C4-2B (cell line): Measurements from ENCODE around the gene FLVCR2.

ENCODE experiments used
- H3K27ac ChIP-seq: fragments of 450-650 bp; 2 replicates; pipeline ENCODE4 v1.5.1; 2017
- ZFX ChIP-seq: fragments of 450-650 bp; IDR thresholded peaks from 2 replicates; pipeline ENCODE4 v1.6.1; 2017
- TF ChIP-seq, protein P1 (sequence below): fragments of 450-650 bp; conservative IDR thresholded peaks from 2 replicates; pipeline ENCODE4 v1.5.1; 2017; ENCODE audit warnings: mild to moderate bottlenecking

Gene FLVCR2

DNA sequence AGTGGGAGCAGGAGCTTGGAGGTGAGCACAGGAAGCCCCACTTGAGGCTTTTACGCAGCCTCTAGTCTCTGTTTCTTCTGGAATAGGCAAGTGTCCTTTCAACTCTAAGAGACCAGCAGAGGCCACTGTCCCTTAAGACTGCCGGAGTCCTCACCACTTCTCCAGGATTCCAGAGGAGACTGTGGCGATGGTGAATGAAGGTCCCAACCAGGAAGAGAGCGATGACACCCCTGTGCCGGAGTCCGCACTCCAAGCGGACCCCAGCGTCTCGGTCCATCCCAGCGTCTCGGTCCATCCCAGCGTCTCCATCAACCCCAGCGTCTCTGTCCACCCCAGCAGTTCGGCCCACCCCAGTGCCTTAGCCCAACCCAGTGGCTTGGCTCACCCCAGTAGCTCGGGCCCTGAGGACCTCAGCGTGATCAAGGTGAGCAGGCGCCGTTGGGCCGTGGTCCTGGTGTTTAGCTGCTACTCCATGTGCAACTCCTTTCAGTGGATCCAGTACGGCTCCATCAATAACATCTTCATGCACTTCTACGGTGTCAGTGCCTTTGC, 442 bp downstream of the FLVCR2 start:
- H3K27ac ChIP-seq = peak overlapping the region; percentile 50

DNA sequence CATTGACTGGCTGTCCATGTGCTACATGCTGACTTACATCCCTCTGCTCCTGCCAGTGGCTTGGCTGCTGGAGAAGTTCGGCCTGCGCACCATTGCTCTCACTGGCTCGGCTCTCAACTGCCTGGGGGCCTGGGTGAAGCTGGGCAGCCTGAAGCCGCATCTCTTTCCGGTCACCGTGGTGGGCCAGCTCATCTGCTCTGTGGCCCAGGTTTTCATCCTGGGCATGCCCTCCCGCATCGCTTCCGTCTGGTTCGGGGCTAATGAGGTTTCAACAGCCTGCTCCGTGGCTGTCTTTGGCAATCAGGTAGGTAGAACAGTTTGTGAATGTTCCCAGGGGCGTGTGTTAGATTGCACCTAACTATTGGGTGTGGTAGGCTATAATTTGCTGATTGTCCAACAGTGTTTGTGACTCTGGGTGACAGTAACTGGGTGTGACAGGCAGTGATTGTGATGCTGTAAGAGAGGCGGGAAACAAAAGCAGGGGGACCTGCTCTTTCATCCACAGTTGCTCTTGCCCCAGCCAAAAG, 981 bp downstream of the FLVCR2 start:
- TF ChIP-seq, protein P1, sequence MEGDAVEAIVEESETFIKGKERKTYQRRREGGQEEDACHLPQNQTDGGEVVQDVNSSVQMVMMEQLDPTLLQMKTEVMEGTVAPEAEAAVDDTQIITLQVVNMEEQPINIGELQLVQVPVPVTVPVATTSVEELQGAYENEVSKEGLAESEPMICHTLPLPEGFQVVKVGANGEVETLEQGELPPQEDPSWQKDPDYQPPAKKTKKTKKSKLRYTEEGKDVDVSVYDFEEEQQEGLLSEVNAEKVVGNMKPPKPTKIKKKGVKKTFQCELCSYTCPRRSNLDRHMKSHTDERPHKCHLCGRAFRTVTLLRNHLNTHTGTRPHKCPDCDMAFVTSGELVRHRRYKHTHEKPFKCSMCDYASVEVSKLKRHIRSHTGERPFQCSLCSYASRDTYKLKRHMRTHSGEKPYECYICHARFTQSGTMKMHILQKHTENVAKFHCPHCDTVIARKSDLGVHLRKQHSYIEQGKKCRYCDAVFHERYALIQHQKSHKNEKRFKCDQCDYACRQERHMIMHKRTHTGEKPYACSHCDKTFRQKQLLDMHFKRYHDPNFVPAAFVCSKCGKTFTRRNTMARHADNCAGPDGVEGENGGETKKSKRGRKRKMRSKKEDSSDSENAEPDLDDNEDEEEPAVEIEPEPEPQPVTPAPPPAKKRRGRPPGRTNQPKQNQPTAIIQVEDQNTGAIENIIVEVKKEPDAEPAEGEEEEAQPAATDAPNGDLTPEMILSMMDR = no peak
- TF ChIP-seq ZFX = no peak
- peak overlapping the region; percentile 50; the same call in 1 of the 2 replicates for H3K27ac ChIP-seq

More for the DNA sequence above, 442 bp downstream of the FLVCR2 start:
- TF ChIP-seq, protein P1 = peak; percentile 24
- TF ChIP-seq ZFX = no peak

DNA sequence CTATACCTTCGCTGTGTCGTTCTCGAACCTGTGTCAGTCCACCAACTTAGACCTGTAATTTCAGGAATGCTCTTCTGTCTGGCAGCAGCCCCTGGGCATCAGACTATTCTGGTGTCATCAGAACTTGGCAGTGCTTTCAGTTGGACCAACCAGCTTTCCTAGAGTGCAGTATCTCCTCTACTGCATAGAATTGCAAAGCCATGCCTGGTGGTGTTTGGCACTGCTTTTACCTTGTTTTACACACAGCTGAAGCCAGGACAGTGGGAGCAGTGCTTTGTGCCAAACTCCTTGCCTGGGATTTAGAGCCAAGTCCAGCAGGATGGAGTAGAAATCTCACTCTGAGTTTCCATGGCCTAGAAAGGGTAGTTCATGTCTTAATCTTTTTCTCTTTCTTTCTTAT, 1.5 kb downstream of the FLVCR2 start:
- TF ChIP-seq, protein P1 = no peak
- no peak for TF ChIP-seq ZFX
- H3K27ac ChIP-seq = no peak overlapping the region

DNA sequence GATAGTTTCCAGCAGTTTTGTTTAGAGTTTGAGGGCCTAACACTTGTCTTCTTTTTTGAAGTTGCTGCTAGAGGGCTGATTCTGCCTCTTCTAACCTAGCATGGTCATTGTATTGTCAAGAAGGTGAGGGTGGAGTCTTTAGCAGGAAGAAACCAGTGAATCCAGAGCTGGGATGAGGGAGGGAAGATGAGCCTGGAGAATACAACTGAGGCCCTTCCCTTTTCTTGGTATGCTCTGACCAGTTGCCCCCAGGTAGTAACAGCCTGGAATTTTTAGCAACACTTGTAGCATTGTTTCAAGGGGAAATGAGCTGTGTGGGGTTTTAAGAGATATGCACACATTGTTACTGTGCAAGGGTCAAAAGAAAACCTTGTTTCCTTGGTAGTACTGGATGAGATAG, 9.0 kb downstream of the FLVCR2 start:
- no peak for TF ChIP-seq ZFX
- TF ChIP-seq, protein P1 = no peak
- H3K27ac ChIP-seq = no peak overlapping the region

DNA sequence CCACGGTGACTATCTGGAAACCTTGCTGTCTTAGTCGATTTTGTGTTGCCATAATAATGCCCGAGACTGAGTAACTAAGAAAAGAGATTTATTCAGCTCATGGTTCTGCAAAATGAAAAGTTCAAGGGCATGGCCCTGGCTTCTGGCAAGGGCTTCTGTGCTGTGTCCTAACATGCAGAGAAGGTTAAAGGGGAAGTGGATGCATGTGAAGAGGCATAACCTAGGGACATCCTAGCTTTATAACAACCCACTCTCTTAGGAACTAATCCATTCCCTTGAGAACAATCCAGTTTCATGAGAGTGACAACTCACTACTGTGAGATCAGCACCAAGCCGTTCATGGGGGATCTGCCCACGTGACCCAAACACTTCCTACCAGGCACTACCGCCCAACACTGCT, 11.5 kb downstream of the FLVCR2 start:
- no peak overlapping the region for H3K27ac ChIP-seq
- TF ChIP-seq ZFX = no peak
- TF ChIP-seq, protein P1 = no peak

DNA sequence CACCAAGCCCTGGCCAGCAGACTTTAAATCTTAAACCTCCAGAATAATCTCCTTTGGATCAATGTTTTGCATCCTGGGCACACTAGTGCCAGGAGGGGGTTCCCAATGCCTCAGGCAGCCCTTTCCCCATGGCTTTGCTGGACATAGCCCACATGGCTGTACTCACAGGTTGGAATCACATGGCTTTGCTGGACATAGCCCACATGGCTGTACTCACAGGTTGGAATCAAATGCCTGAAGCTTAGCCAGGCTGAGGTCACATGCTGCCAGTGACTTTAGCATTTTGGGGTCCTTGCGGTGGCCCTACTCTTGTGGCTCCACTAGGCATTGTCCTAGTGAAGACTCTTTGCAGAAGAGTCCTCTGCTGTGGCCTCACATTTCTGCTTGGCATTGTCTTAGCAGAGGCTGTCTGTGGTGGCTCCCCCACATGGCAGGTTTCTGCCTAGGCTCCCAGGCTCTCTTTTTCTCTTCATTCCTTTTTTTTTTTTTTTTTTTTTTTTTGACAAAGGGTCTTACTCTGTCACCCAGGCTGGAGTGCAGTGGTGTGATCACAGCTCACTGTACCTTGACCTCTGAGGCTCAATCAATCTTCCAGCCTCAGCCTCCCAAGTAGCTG, 13.0 kb downstream of the FLVCR2 start:
- H3K27ac ChIP-seq = no peak overlapping the region
- TF ChIP-seq ZFX = no peak

DNA sequence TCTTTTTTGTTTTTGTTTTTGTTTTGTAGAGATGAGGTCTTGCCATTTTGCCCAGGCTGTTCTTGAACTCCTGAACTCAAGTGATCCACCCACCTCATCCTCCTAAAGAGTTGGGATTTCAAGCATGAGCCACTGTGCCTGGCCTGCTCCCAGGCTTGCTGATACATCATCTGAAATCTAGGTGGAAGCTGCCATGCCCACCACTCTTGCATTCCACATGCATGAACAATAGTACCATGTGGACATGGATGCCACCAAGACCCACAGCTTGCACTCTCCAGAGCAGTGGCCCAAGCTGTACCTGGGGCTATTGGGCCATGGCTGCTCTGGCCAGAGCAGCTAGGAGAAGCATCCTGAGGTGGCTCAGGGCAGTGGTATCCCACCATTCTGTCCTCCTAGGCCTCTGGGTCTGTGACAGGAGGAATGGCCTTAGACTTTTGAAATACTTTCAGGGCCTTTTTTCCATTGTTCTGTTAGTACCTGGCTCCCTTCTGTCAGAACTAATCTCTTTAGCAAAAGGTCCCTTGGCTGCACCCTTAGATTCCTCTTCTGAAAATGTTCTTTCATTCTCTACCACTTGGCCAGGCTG, 13.7 kb downstream of the FLVCR2 start:
- TF ChIP-seq, protein P1 = no peak
- no peak for TF ChIP-seq ZFX
- no peak overlapping the region for H3K27ac ChIP-seq
